HepG2 (cell line): Measurements from ENCODE around the gene DHRS12. TPM values are rescaled to one million over a fixed set of nuclear protein-coding genes. Genes with fewer than 3 reads are reported as not detected.

Source experiments
- DNMT3B ChIP-seq: conservative IDR thresholded peaks from 2 replicates; pipeline ENCODE4 v1.6.1; 2016; ENCODE audit warnings: missing biosample characterization, control low read depth
- FOXP1 ChIP-seq, 2 experiments: fragments of 450-650 bp in 1 of 2; IDR thresholded peaks; 2 replicates each; pipeline ENCODE4 v1.6.1; 2017 to 2018; ENCODE audit warnings: antibody characterized with exemption in 1 of 2
- KDM4B ChIP-seq: sonication (generic); formaldehyde crosslinking; IDR thresholded peaks from 2 replicates; pipeline ENCODE4 v1.4.0; 2020; ENCODE audit warnings: missing genetic modification reagents
- MEF2D ChIP-seq: sonication (generic); formaldehyde crosslinking; IDR thresholded peaks from 2 replicates; pipeline ENCODE4 v1.5.1; 2020; ENCODE audit warnings: mild to moderate bottlenecking, missing genetic modification reagents
- NKX3-1 ChIP-seq: sonication (generic); formaldehyde crosslinking; IDR thresholded peaks from 2 replicates; pipeline ENCODE4 v1.5.0; 2020; ENCODE audit warnings: missing genetic modification reagents
- SALL2 ChIP-seq: sonication (generic); formaldehyde crosslinking; IDR thresholded peaks from 2 replicates; pipeline ENCODE4 v1.8.1; 2023; ENCODE audit warnings: mild to moderate bottlenecking, missing genetic modification reagents, inconsistent platforms
- TCF7 ChIP-seq: sonication (generic); IDR thresholded peaks from 2 replicates; pipeline ENCODE4 v1.6.1; 2016; ENCODE audit warnings: antibody characterized with exemption, low read depth
- ZC3H13 ChIP-seq: sonication (generic); formaldehyde crosslinking; IDR thresholded peaks from 2 replicates; pipeline ENCODE4 v1.8.1; 2023; ENCODE audit warnings: mild to moderate bottlenecking, missing genetic modification reagents, moderate library complexity
- ZNF614 ChIP-seq: IDR thresholded peaks from 2 replicates; pipeline ENCODE4 v1.6.1; 2018; ENCODE audit warnings: missing biosample characterization, missing genetic modification reagents, inconsistent platforms, borderline replicate concordance
- polyA plus RNA-seq, 8 experiments: library from polyadenylated mRNA; depleted of rRNA in 3 of 8; stranded (reverse) in 7 of 8; unstranded in 1 of 8; fragments of >200 nt; fragmentation: Illumina TruSeq in 4 of 8; extraction: Trizol in 4 of 8; gene quantifications; 2 replicates each; pipeline versions ENCODE4 v1.2.1 to v1.2.3, GENCODE V29; 2011 to 2016; ENCODE audit warnings: low read depth in 4 of 8, missing spikeins in 1 of 8, mixed read lengths in 1 of 8; ENCODE audit not compliant: insufficient read depth in 1 of 8
- total RNA-seq, 5 experiments: library from RNA; depleted of rRNA; stranded (reverse); fragments of >200 nt; fragmentation: Illumina TruSeq; extraction: Trizol; gene quantifications; 2 replicates each; pipeline ENCODE4 v1.2.3, GENCODE V29; 2016; ENCODE audit warnings: low read depth in 1 of 5
- TF ChIP-seq, protein P1 (sequence below): sonication (generic); formaldehyde crosslinking; IDR thresholded peaks from 2 replicates; pipeline ENCODE4 v1.5.0; 2020; ENCODE audit warnings: mild to moderate bottlenecking, missing genetic modification reagents, borderline replicate concordance
- TF ChIP-seq, protein P2 (sequence below): sonication (generic); formaldehyde crosslinking; conservative IDR thresholded peaks from 2 replicates; pipeline ENCODE4 v1.4.0; 2020; ENCODE audit warnings: missing genetic modification reagents
- TF ChIP-seq, protein P3 (sequence below): sonication (generic); formaldehyde crosslinking; IDR thresholded peaks from 2 replicates; pipeline ENCODE4 v1.4.0; 2020; ENCODE audit warnings: missing genetic modification reagents
- TF ChIP-seq, protein P4 (sequence below): sonication (generic); formaldehyde crosslinking; IDR thresholded peaks from 2 replicates; pipeline ENCODE4 v1.8.1; 2023; ENCODE audit warnings: mild to moderate bottlenecking, moderate library complexity, missing genetic modification reagents
- TF ChIP-seq, protein P5 (sequence below): sonication (generic); formaldehyde crosslinking; IDR thresholded peaks from 2 replicates; pipeline ENCODE4; 2020; ENCODE audit warnings: missing genetic modification reagents, mild to moderate bottlenecking, borderline replicate concordance
- TF ChIP-seq, protein P6 (sequence below): sonication (generic); formaldehyde crosslinking; IDR thresholded peaks from 2 replicates; pipeline ENCODE4 v1.8.0; 2023; ENCODE audit warnings: mild to moderate bottlenecking, missing genetic modification reagents

Gene DHRS12
- total and polyA plus RNA-seq, 2 of the 13 experiments (the other 11 are each of a cell fraction or from before 2014, with no cell fraction given), result 7.2 to 8.4 TPM

DNA sequence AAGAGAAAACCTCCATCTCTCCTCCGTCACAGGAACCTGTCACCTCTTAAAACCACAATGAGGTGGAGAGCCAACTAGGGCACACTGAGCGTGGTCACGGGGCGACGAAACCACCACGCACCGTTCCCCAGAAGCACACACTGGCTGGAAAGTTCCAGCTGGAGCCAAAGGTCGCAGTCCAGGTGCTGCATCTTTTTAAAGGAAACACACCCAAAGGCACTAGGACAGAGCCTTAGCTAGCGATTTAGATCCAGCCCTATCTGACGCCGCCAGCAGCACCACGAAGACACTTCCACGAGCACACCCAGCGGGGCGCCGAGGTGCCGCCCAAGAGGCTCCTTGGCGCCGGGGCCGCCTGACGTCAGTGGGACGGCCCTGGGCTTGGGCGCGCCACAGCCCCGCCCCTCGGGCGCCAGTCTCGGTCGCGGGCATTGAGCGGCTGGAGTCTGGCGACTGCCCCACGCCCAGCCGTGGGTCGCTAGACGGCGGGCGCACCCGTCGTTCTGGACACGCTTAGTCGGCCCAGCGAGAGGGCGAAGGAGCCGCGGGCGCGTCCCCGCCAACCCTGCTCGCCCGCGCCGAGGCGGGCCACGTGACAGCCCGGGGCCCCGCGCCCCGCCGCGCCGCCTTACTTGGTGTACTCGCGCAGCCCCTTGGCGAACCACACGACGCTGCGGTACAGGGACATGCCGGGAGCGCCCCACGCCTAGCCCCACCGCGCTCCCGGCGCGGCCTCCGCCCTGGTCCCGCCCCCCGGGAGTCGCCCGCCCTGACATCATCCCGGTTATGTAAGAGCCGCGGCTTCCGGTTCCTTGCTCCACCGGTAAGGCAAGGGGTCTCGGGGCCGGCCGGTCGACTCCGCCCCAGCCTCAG lies at the start of gene DHRS12 (continued):
- TF ChIP-seq, protein P1, sequence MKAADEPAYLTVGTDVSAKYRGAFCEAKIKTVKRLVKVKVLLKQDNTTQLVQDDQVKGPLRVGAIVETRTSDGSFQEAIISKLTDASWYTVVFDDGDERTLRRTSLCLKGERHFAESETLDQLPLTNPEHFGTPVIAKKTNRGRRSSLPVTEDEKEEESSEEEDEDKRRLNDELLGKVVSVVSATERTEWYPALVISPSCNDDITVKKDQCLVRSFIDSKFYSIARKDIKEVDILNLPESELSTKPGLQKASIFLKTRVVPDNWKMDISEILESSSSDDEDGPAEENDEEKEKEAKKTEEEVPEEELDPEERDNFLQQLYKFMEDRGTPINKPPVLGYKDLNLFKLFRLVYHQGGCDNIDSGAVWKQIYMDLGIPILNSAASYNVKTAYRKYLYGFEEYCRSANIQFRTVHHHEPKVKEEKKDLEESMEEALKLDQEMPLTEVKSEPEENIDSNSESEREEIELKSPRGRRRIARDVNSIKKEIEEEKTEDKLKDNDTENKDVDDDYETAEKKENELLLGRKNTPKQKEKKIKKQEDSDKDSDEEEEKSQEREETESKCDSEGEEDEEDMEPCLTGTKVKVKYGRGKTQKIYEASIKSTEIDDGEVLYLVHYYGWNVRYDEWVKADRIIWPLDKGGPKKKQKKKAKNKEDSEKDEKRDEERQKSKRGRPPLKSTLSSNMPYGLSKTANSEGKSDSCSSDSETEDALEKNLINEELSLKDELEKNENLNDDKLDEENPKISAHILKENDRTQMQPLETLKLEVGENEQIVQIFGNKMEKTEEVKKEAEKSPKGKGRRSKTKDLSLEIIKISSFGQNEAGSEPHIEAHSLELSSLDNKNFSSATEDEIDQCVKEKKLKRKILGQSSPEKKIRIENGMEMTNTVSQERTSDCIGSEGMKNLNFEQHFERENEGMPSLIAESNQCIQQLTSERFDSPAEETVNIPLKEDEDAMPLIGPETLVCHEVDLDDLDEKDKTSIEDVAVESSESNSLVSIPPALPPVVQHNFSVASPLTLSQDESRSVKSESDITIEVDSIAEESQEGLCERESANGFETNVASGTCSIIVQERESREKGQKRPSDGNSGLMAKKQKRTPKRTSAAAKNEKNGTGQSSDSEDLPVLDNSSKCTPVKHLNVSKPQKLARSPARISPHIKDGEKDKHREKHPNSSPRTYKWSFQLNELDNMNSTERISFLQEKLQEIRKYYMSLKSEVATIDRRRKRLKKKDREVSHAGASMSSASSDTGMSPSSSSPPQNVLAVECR (CRISPR knock-in tag), result peak; percentile 78
- no peak for TF ChIP-seq TCF7
- TF ChIP-seq, protein P2, sequence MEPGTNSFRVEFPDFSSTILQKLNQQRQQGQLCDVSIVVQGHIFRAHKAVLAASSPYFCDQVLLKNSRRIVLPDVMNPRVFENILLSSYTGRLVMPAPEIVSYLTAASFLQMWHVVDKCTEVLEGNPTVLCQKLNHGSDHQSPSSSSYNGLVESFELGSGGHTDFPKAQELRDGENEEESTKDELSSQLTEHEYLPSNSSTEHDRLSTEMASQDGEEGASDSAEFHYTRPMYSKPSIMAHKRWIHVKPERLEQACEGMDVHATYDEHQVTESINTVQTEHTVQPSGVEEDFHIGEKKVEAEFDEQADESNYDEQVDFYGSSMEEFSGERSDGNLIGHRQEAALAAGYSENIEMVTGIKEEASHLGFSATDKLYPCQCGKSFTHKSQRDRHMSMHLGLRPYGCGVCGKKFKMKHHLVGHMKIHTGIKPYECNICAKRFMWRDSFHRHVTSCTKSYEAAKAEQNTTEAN (CRISPR knock-in tag), result peak; percentile 71; the same call in 1 of the 2 replicates
- 0 out of 2 replicates have a peak, but pooled peaks have one; percentile 31 for TF ChIP-seq KDM4B (CRISPR knock-in tag)
- peak; percentile 39; the same call in 1 of the 2 replicates for TF ChIP-seq MEF2D (CRISPR knock-in tag)
- TF ChIP-seq, protein P3, sequence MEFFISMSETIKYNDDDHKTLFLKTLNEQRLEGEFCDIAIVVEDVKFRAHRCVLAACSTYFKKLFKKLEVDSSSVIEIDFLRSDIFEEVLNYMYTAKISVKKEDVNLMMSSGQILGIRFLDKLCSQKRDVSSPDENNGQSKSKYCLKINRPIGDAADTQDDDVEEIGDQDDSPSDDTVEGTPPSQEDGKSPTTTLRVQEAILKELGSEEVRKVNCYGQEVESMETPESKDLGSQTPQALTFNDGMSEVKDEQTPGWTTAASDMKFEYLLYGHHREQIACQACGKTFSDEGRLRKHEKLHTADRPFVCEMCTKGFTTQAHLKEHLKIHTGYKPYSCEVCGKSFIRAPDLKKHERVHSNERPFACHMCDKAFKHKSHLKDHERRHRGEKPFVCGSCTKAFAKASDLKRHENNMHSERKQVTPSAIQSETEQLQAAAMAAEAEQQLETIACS, result peak; percentile 81
- TF ChIP-seq, protein P4, sequence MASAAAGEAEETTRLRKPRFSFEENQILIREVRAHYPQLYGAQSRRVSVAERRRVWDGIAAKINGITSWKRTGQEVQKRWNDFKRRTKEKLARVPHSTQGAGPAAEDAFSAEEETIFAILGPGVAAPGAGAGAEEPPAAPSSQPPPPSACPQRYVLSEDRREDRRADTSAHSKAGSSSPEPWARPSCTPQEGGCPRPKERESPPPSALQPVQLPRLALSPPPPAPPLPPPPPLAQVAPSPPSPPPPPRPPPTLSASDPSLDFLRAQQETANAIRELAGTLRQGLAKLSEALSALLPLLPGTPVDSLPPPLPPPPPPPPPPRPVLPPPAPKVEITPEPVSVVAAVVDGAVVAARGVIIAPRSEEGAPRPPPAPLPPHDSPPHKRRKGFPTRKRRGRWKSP (CRISPR knock-in tag), result peak; percentile 68; the same call in 1 of the 2 replicates
- 0 out of 2 replicates have a peak, but pooled peaks have one; percentile 24 for TF ChIP-seq DNMT3B (CRISPR knock-in tag)
- TF ChIP-seq FOXP1 (IDR thresholded peaks at IDR 0.05), result no peak
- no peak for TF ChIP-seq FOXP1 (CRISPR knock-in tag; IDR thresholded peaks at IDR 0.05)
- 0 out of 2 replicates have a peak, but pooled peaks have one; percentile 29 for TF ChIP-seq NKX3-1 (CRISPR knock-in tag)
- TF ChIP-seq, protein P5, sequence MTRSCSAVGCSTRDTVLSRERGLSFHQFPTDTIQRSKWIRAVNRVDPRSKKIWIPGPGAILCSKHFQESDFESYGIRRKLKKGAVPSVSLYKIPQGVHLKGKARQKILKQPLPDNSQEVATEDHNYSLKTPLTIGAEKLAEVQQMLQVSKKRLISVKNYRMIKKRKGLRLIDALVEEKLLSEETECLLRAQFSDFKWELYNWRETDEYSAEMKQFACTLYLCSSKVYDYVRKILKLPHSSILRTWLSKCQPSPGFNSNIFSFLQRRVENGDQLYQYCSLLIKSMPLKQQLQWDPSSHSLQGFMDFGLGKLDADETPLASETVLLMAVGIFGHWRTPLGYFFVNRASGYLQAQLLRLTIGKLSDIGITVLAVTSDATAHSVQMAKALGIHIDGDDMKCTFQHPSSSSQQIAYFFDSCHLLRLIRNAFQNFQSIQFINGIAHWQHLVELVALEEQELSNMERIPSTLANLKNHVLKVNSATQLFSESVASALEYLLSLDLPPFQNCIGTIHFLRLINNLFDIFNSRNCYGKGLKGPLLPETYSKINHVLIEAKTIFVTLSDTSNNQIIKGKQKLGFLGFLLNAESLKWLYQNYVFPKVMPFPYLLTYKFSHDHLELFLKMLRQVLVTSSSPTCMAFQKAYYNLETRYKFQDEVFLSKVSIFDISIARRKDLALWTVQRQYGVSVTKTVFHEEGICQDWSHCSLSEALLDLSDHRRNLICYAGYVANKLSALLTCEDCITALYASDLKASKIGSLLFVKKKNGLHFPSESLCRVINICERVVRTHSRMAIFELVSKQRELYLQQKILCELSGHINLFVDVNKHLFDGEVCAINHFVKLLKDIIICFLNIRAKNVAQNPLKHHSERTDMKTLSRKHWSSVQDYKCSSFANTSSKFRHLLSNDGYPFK (CRISPR knock-in tag), result peak; percentile 28; the same call in 1 of the 2 replicates
- TF ChIP-seq, protein P6, sequence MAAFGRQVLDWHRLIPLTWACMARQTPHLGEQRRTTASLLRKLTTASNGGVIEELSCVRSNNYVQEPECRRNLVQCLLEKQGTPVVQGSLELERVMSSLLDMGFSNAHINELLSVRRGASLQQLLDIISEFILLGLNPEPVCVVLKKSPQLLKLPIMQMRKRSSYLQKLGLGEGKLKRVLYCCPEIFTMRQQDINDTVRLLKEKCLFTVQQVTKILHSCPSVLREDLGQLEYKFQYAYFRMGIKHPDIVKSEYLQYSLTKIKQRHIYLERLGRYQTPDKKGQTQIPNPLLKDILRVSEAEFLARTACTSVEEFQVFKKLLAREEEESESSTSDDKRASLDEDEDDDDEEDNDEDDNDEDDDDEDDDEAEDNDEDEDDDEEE (CRISPR knock-in tag), result peak; percentile 20; the same call in 1 of the 2 replicates
- TF ChIP-seq SALL2, result peak; percentile 68; the same call in 1 of the 2 replicates
- peak; percentile 71 for TF ChIP-seq ZNF614 (CRISPR knock-in tag)
- peak; percentile 33; the same call in 1 of the 2 replicates for TF ChIP-seq ZC3H13 (CRISPR knock-in tag)
